GM12891 (cell line): ENCODE data around the gene GNB3.
A peak's percentile ranks its signal among the peaks of the same experiment; 100 is the strongest.

Source experiments
- DNase-seq: peaks from one replicate; pipeline ENCODE4 v3.0.0; 2011; ENCODE audit warnings: low spot score; ENCODE audit not compliant: insufficient read length
- FAIRE-seq: peaks from 2 replicates; lab custom pipeline; 2011; peaks lifted over from hg19 to GRCh38; lab: Jason Lieb, UNC
- PAX5 ChIP-seq: IDR thresholded peaks from 2 replicates; pipeline ENCODE4 v1.6.1; 2011; ENCODE audit warnings: low read length, moderate library complexity, mild to moderate bottlenecking; ENCODE audit not compliant: insufficient read depth, severe bottlenecking
- POLR2A ChIP-seq: IDR thresholded peaks from 2 replicates; pipeline ENCODE4 v1.6.1; 2011; ENCODE audit warnings: low read depth, low read length, control low read depth
- POLR2AphosphoS5 ChIP-seq: IDR thresholded peaks from 2 replicates; pipeline ENCODE4 v1.6.1; 2011; ENCODE audit warnings: low read depth, low read length, control low read depth
- POU2F2 ChIP-seq: IDR thresholded peaks from 2 replicates; pipeline ENCODE4 v1.6.1; 2011; ENCODE audit warnings: low read depth, mild to moderate bottlenecking, control low read depth, low read length, moderate library complexity
- SPI1 ChIP-seq: IDR thresholded peaks from 2 replicates; pipeline ENCODE4 v1.6.1; 2011; ENCODE audit warnings: low read depth, low read length, control low read depth
- TAF1 ChIP-seq: IDR thresholded peaks from 2 replicates; pipeline ENCODE4 v1.6.1; 2011; ENCODE audit warnings: low read depth, low read length, control low read depth

Gene GNB3

DNA sequence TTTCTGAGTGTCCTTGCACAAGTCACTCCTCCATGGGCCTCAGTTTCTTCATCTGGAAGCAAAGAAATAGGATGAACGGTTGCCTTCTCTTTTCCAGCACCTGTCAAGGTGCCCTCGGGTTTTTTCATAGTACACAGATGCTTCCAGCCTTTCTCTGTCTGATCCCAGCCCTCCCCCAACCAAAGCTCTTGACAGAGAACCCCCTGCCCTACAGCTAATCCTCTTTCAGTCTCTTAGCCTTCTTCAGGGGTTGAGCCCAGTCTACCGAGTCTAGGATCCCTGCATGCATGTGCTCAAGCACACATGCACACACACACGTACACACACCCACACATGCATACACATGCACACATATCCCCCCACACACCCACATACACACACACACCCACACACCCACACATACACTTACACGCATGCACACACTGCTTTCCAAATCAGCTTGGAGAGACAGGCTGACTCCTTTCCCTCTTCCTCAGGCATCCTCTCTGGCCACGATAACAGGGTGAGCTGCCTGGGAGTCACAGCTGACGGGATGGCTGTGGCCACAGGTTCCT, 5.7 kb downstream of the GNB3 start:
- TF ChIP-seq POU2F2, result no peak
- TF ChIP-seq TAF1, result no peak
- no peak for TF ChIP-seq POLR2AphosphoS5
- TF ChIP-seq PAX5, result no peak
- TF ChIP-seq SPI1, result no peak
- TF ChIP-seq POLR2A, result no peak
- FAIRE-seq (no peak), DNase-seq (no peak)

DNA sequence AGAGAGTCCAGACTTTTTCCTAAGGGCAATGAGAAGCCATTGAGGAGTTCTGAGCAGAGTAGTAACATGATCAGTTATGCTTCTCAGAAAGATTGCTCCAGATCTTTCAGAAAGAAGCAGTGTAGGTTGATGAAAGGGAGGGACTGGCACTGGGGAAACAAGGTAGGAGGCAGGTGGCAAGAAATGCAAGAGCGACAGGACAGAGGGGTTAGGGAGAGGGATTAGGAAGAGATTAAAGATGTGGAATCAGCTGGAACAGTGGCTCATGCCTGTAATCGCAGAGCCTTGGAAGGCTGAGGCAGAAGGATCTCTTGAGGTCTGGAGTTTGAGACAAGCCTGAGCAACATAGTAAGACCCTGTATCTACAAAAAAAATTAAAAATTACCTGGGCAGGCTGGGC, 7.0 kb downstream of the GNB3 start:
- no peak for TF ChIP-seq POU2F2
- FAIRE-seq, result no peak
- no peak for DNase-seq

DNA sequence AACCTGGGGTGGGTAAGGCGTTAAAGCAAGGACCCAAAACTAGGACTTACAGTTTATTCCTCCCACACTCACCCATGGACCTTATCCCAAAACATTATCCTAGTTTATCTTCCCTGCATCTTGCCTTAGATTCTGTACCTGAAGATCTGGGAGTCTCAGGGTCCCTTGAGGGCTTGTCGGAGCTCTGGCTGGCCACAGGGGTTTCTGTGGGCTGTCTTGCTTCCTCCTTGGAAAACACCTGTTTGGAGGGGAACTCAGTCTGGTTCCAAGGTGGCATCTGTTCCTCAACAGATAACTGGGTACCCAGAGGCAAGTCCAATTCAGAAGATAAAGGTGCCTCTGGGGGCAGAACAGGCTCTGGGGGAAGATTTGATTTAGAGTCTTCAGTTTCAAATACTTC, 8.7 kb downstream of the GNB3 start:
- FAIRE-seq (no peak), DNase-seq (no peak)
- TF ChIP-seq POLR2AphosphoS5 (no peak), SPI1 (peak; percentile 44; the same call in 1 of the 2 replicates), TAF1 (no peak)

DNA sequence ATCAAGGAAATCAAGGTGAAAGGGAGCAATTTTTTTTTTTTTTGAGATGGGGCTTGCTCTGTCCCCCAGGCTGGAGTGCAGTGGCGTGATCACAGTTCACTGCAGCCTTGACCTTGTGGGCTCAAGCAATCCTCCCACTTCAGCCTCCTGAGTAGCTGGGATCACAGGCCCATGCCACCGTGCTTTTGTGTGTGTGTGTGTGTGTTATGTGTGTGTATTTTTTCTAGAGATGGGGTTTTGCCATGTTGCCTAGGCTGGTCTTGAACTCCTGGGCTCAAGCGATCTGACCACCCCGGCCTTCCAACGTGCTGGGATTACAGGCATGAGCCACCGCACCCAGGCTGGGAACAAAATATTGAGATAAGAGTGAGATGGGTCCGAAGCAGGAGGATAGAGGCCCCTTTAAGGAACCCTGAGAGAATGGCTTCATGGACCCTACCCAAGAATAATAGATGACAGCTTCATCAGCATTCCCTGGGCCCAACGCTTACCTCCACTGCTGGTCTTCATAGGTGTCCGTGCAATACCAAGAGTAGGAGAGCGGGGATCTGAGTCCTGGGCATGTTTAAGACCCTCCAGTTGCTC, 9.3 kb downstream of the GNB3 start:
- DNase-seq (no peak), FAIRE-seq (no peak)
- TF ChIP-seq PAX5 (no peak), SPI1 (no peak), POU2F2 (no peak), POLR2A (no peak)

DNA sequence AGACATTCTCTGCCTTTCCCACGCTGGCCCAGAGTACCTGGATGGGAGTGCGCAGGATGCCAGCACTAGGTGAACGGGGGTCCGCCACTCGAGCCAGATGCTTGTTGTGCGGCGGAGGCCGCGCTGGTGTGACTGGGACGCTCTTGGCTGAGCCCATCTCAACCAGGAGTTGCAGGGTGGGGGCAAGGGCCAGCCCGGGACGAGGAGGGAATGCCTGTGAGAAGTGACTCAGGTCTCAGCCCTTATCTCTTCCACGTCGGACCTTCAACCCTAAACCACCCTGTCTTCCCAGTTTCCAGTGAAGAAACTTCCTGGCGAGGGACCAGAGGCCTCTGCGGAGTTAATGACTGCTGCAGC, 10.0 kb downstream of the GNB3 start:
- TF ChIP-seq TAF1, result no peak
- no peak for TF ChIP-seq PAX5
- no peak for TF ChIP-seq SPI1
- TF ChIP-seq POLR2A, result no peak
- TF ChIP-seq POLR2AphosphoS5, result no peak
- TF ChIP-seq POU2F2, result no peak
- FAIRE-seq (no peak), DNase-seq (no peak)

DNA sequence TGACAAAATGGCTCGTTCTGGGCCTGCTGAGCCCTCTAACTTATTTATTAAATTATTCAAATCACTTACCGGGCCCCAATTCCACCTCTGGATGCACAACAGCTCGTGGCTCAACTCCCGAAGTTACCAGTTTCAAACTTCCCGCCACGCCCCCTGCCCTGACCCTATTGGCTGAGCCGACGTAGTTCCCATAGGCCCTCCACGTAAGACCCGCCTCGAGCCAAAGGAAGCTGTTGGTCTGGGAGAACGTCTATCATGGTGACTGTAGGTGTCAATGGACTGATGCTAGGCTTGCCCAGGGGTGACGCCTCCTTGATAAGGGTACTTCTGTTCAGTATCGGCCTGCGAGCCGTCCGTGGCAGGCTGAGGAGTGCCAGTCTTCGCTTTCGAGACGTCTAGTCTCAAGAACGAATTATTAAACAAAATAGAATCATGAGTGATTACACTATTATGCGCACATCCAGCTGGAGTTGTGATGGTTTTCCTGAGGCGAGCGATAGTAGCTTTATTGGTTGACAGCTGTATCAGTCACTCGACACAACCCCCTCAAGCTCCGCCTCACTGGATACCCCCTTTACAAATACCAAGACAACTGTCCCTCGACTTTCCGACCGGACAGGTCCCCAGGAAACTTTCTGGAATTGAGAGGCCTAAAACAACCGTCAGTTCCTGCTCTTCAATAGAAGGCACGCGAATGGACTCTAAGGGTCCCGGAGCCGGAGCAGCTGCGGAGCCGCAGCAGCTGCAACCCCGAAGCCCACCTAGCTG, 10.6 kb downstream of the GNB3 start, which contains the start of gene CDCA3:
TSS of gene CDCA3 (minus strand) at position 134 of the 768 bp plus-strand sequence. CDS start 334 bp downstream, outside the sequence.
- FAIRE-seq (no peak), DNase-seq (peak; percentile 100)
- TF ChIP-seq PAX5 (no peak), POLR2A (peak; percentile 87), TAF1 (peak; percentile 65), POLR2AphosphoS5 (peak; percentile 84), POU2F2 (peak; percentile 72; the same call in 1 of the 2 replicates)

DNA sequence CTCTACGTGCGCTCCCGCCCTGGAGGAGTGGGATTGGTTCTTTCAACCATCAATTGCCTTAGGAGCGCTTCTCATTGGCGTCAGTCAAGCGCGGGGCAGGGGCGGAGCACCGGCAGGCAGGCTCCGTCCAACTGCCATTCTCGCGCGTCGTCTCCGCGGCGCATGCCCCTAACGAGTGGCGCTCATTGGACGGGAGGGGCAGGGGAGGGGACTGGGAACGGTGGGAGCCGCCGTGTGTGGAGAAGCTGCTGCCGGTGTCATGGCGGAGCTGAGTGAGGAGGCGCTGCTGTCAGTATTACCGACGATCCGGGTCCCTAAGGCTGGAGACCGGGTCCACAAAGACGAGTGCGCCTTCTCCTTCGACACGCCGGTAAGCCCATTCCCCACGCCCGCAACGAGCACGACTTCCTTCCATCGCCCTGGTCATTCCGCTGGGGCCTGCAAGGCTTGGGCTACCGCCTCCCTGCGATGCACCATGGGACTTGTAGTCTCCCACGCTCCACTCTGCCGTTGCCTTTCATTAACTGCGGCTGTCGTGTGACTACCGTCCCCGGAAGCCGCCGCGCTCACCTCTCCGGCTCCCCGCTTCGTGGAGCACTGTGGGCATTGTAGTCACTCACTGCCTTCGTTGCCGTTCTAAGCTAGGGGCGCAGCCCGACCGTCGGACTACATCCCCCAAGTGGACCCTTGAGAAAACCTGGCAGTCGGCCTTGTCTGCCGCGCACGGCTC, 11.4 kb downstream of the GNB3 start, which contains the start of gene USP5:
TSS of gene USP5 (plus strand) at position 230 of the 730 bp plus-strand sequence. CDS start at position 260, 30 bp downstream.
- DNase-seq (peak; percentile 92), FAIRE-seq (peak; percentile 100)
- TF ChIP-seq PAX5 (no peak), SPI1 (peak; percentile 40), POLR2A (peak; percentile 85), POLR2AphosphoS5 (peak; percentile 84), POU2F2 (no peak), TAF1 (peak; percentile 75)

DNA sequence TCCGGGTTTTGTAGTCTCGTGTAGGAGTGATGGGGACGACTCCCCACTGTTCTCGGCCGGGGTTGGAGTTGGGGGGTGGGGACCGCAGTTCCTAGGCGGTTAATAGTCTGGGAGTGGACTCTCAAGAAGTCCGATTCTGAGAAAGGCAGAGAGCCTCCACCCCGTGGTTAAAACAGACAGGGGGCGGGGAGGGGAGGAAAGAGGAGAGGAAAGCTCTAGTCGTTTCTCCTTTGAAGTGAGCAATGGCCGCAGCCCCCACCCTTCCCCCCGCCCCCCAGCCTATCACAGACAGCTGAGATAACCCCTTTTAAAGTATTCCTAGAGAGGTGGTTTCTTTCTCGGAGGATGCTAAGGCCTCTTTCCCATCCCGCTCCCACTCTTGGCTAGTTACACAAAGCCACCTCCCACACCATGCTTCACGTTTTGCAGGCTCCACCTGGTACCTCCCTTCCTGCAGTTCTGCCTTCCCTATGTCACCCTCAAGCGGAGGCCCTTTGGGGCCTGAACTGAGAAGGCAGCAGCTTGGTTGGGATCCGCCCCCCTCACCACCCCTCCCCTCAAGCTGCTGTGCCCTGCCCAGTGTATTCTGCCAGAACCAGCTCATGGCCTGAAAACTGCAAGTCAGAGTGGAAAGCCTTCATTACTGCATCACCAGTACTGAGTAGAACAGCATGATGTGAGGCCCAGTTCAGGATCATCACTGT, 12.1 kb downstream of the GNB3 start:
- FAIRE-seq (peak; percentile 82), DNase-seq (no peak)
- TF ChIP-seq SPI1, result no peak
- TF ChIP-seq POLR2AphosphoS5, result no peak
- TF ChIP-seq POLR2A, result no peak; the same call in 1 of the 2 replicates
- no peak for TF ChIP-seq PAX5
- TF ChIP-seq POU2F2, result no peak
- TF ChIP-seq TAF1, result no peak

DNA sequence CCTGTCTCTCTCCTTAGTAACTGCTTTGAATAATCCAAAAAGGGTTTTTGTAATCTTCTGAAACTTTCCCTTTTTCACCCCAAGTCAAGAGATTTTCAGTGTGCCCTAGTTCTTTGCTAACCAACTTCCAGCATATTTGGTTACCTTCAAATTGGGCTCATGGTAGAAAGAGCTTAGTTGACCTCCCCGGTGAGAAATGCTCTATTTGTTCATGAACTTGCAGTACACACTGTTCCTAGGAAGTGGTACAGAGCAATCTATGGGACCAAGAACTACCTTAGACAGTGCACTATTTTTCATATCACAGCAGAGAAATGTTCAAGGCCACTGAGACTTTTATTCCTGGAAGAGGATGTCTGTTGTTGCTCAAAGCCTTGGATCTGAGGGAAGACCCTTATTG, 12.9 kb downstream of the GNB3 start:
- DNase-seq, result no peak
- FAIRE-seq, result no peak
- TF ChIP-seq POLR2AphosphoS5 (no peak), POLR2A (no peak), TAF1 (no peak), SPI1 (no peak), POU2F2 (no peak), PAX5 (no peak)
